MM.1S (cell line): Measurements from ENCODE around the gene CTNS.

Experiments used
- CTCF ChIP-seq: fragments of 300-600 bp; sonication (generic); IDR thresholded peaks from 2 replicates; pipeline ENCODE4 v1.5.1; 2016; ENCODE audit warnings: antibody characterized with exemption, low read length, mixed read lengths
- EZH2 ChIP-seq: fragments of 300-600 bp; sonication (generic); optimal IDR thresholded peaks from 2 replicates; pipeline ENCODE3; 2017; ENCODE audit warnings: low read depth, mild to moderate bottlenecking, antibody characterized with exemption, low read length, mixed read lengths
- EZH2phosphoT487 ChIP-seq: fragments of 300-600 bp; sonication (generic); IDR thresholded peaks from 2 replicates; pipeline ENCODE4 v1.6.1; 2018; ENCODE audit warnings: antibody characterized with exemption, low read length

- no peak for TF ChIP-seq CTCF
- no peak for TF ChIP-seq EZH2
- no peak for TF ChIP-seq EZH2phosphoT487
These were observed 5.3 kb downstream of the CTNS start for GRCh38 chr17:3641717-3642486.
